HCT116 (cell line): Measurements from ENCODE around the gene SCYGR3. TPM values are rescaled to one million over a fixed set of nuclear protein-coding genes. Genes with fewer than 3 reads are reported as not detected.

Source experiments
- ATAC-seq: fragments of 200-7000 bp; cut with Tn5 transposase; 2 replicates; pipeline ENCODE4 v1.9.1; 2020; ENCODE audit warnings: mild to moderate bottlenecking, moderate library complexity
- BruUV-seq: library from RNA; stranded (reverse); fragments of 400-500 nt; replicated peaks from 2 replicates; lab custom pipeline; 2021; lab: Mats Ljungman, UMichigan
- CTCF ChIA-PET: fragments of 300-600 bp; sonication (Branson Sonifier 250); formaldehyde crosslinking; loops from one replicate; lab custom pipeline; 2021; ENCODE audit warnings: antibody characterized with exemption; lab: Charles Lee
- POLR2A ChIA-PET: fragments of 300-600, 350-600 bp; sonication (Branson Sonifier 250); formaldehyde crosslinking; loops from one replicate; lab custom pipeline; 2021; ENCODE audit warnings: antibody characterized with exemption; lab: Charles Lee
- RAD21 ChIA-PET, 2 experiments: fragments of 300-600 bp; sonication (Branson Sonifier 250); formaldehyde crosslinking; loops; one replicate each; lab custom pipeline; 2023; ENCODE audit warnings: low total read pairs in 2 of 2; ENCODE audit not compliant: uncharacterized antibody in 2 of 2, unreplicated experiment in 2 of 2, low non-redundant PET in 1 of 2; lab: Charles Lee
- DNase-seq: peaks from one replicate; pipeline ENCODE4 v3.0.0-alpha.2; 2010; ENCODE audit warnings: low read depth, low spot score
- H2AFZ ChIP-seq: fragments of 200-600 bp; shearing (Covaris generic), sonication (generic); 2 replicates; pipeline ENCODE4 v1.6.1; 2017; ENCODE audit warnings: low read depth, mixed run types, mixed read lengths, antibody characterized with exemption, low read length; ENCODE audit not compliant: poor library complexity, severe bottlenecking
- H3K27ac ChIP-seq: 2 replicates; pipeline ENCODE4 v1.5.1; 2012; ENCODE audit warnings: low read depth, low read length
- H3K27me3 ChIP-seq: fragments of 200-600 bp; sonication (generic); 2 replicates; pipeline ENCODE4 v1.6.1; 2016; ENCODE audit warnings: mixed run types, low read length, mixed read lengths; ENCODE audit not compliant: insufficient read depth
- H3K36me3 ChIP-seq, 2 experiments: fragments of 200-500 bp in 1 of 2; fragments of 200-600 bp in 1 of 2; sonication (Bioruptor generic) in 1 of 2; sonication (generic) in 1 of 2; 2 replicates each; pipeline versions ENCODE4 v1.5.1 to v1.6.1; 2014 to 2016; ENCODE audit warnings: low read length in 2 of 2, inconsistent platforms in 1 of 2, mixed read lengths in 1 of 2, mixed run types in 1 of 2; ENCODE audit not compliant: insufficient read depth in 2 of 2, control insufficient read depth in 1 of 2
- H3K4me1 ChIP-seq, 2 experiments: fragments of 200-600 bp in 1 of 2; sonication (generic) in 1 of 2; 2 replicates each; pipeline versions ENCODE4 v1.5.1 to v1.6.1; 2012 to 2017; ENCODE audit warnings: low read length in 2 of 2, inconsistent platforms in 1 of 2, mild to moderate bottlenecking in 1 of 2, mixed read lengths in 1 of 2, mixed run types in 1 of 2, moderate library complexity in 1 of 2; ENCODE audit not compliant: insufficient read depth in 2 of 2, control insufficient read depth in 1 of 2
- H3K4me2 ChIP-seq: fragments of 200-600 bp; sonication (generic); 2 replicates; pipeline ENCODE4 v1.6.1; 2017; ENCODE audit warnings: mixed run types, low read length, mixed read lengths
- H3K4me3 ChIP-seq, 2 experiments: fragments of 200-600 bp in 1 of 2; sonication (generic) in 1 of 2; replicated peaks in 1 of 2; 2 replicates each; pipeline ENCODE4 v1.5.1; 2011 to 2016; ENCODE audit warnings: low read length in 2 of 2, control low read depth in 1 of 2, low read depth in 1 of 2, mild to moderate bottlenecking in 1 of 2, mixed read lengths in 1 of 2, mixed run types in 1 of 2
- H3K79me2 ChIP-seq: fragments of 200-600 bp; sonication (generic); 2 replicates; pipeline ENCODE4 v1.6.1; 2017; ENCODE audit warnings: mild to moderate bottlenecking, mixed run types, low read length, moderate library complexity, mixed read lengths; ENCODE audit not compliant: insufficient read depth
- H3K9ac ChIP-seq: fragments of 200-600 bp; sonication (generic); 2 replicates; pipeline ENCODE4 v1.6.1; 2016; ENCODE audit warnings: low read length, mixed read lengths
- H3K9me2 ChIP-seq: fragments of 200-600 bp; sonication (generic), shearing (Covaris generic); 2 replicates; pipeline ENCODE4 v1.6.1; 2017; ENCODE audit warnings: mixed run types, mild to moderate bottlenecking, moderate library complexity; ENCODE audit not compliant: insufficient read depth
- H3K9me3 ChIP-seq, 2 experiments: fragments of 200-500 bp in 1 of 2; fragments of 200-600 bp in 1 of 2; sonication (Bioruptor generic) in 1 of 2; sonication (generic) in 1 of 2; 2 replicates each; pipeline ENCODE4 v1.6.1; 2014 to 2017; ENCODE audit warnings: low read length in 2 of 2, mixed read lengths in 2 of 2, inconsistent platforms in 1 of 2, low read depth in 1 of 2, mild to moderate bottlenecking in 1 of 2, mixed run types in 1 of 2, moderate library complexity in 1 of 2; ENCODE audit not compliant: control insufficient read depth in 1 of 2, insufficient read depth in 1 of 2
- H4K20me1 ChIP-seq: fragments of 200-600 bp; sonication (generic), shearing (Covaris generic); 2 replicates; pipeline ENCODE4 v1.6.1; 2017; ENCODE audit warnings: mixed run types, mild to moderate bottlenecking, moderate library complexity; ENCODE audit not compliant: insufficient read depth
- EGR1 ChIP-seq: IDR thresholded peaks from 2 replicates; pipeline ENCODE4 v1.6.1; 2012; ENCODE audit warnings: low read depth
- EZH2 ChIP-seq: fragments of 200-600 bp; sonication (generic); IDR thresholded peaks from 2 replicates; pipeline ENCODE4 v1.6.1; 2017; ENCODE audit warnings: antibody characterized with exemption, mixed run types
- RAD21 ChIP-seq: IDR thresholded peaks from 2 replicates; pipeline ENCODE4 v1.6.1; 2012; ENCODE audit warnings: low read depth, mild to moderate bottlenecking
- YY1 ChIP-seq: IDR thresholded peaks from 2 replicates; pipeline ENCODE4 v1.6.1; 2011; ENCODE audit warnings: low read length, low read depth, moderate library complexity, mild to moderate bottlenecking; ENCODE audit not compliant: insufficient replicate concordance; ENCODE audit errors: extremely low read depth
- ZNF274 ChIP-seq: fragments of 200-500 bp; sonication (Bioruptor generic); IDR thresholded peaks from 2 replicates; pipeline ENCODE4 v1.6.1; 2014; ENCODE audit warnings: mild to moderate bottlenecking, low read depth, low read length, inconsistent platforms
- intact Hi-C: fragments of 100-400 bp; cut with micrococcal nuclease; formaldehyde crosslinking; loops from 2 replicates; pipeline ENCODE4 v1.10.0; 2022
- total RNA-seq: library from RNA; stranded (reverse); gene quantifications from one replicate; pipeline ENCODE4 v1.2.1, GENCODE V29; 2021; ENCODE audit not compliant: unreplicated experiment

SCYGR3 gene
- total RNA-seq, 1 experiment from 2014 or later = not detected

DNA sequence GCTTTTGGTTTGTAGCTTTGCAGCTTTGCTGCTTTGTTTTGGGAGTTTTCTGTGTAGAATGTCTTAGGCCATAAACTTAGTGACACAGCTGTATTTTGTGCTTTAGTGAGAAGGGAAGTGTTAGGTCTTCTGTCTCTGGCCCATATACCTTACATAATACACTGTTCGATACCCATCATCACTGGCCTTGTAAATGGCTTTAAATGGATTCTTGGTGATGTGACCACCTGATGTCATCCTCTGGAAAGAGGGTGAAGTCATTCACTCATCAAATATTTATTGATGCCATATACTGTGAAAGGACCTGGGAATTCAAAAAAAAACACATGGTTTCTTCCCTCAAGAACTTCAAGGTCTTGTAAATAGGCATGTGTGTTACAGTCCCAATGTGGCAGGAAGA is 34.8 kb downstream of the SCYGR3 start:
- Histone ChIP-seq H2AFZ (no peak overlapping the region), H3K4me2 (no peak overlapping the region), H3K27ac (no peak overlapping the region), H3K79me2 (no peaks in the 10 kb centered on the region), H3K9me2 (no peaks in the 10 kb centered on the region), H4K20me1 (no peaks in the 10 kb centered on the region), H3K27me3 (no peaks in the 10 kb centered on the region), H3K9ac (no peak overlapping the region), H3K4me1 (no peaks in the 10 kb centered on the region), H3K4me3 (no peak overlapping the region), H3K9me3 (no peaks in the 10 kb centered on the region), H3K36me3 (no peaks in the 10 kb centered on the region)
- POLR2A ChIA-PET = no interaction called here
- ATAC-seq = no peak
- no peak for DNase-seq
- CTCF ChIA-PET = no interaction called here
- TF ChIP-seq RAD21 (no peak), EGR1 (no peak), YY1 (no peak)
- RAD21 ChIA-PET = no interaction called here
- no TSS peak for BruUV-seq
- intact Hi-C loops = no loop called here

DNA sequence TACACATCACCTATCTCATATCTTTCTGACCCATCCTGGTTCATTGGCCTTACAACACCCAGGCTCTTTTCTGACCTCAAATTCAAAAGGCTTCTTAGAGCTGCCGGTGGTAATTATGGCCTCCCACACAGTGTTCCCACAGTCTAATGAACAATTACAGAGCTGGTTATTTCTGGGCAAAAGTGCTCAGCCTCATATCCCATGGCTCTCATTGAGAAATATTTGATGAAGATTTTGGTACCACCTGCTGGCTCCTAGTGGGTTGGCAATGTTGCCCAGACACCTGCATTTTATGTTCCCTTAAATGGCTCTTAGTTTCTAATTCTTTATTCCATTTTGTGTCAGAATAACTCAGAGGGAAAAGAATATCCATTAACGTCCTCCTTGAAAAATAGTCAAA is 36.0 kb downstream of the SCYGR3 start:
- BruUV-seq = no TSS peak

More for the DNA sequence above, 36.0 kb downstream of the SCYGR3 start:
- no peaks in the 10 kb centered on the region for H3K79me2 ChIP-seq
- intact Hi-C loops = no loop called here
- H3K9ac ChIP-seq = no peak overlapping the region
- no peaks in the 10 kb centered on the region for H3K9me2 ChIP-seq
- H3K4me2 ChIP-seq = no peak overlapping the region
- ChIA-PET POLR2A (no interaction called here), CTCF (no interaction called here), RAD21 (no interaction called here)
- no peak overlapping the region for H2AFZ ChIP-seq
- H3K9me3 ChIP-seq = no peaks in the 10 kb centered on the region
- DNase-seq = no peak
- H4K20me1 ChIP-seq = no peaks in the 10 kb centered on the region
- ATAC-seq = no peak
- H3K27me3 ChIP-seq = no peaks in the 10 kb centered on the region
- H3K27ac ChIP-seq = no peak overlapping the region
- H3K4me1 ChIP-seq = no peaks in the 10 kb centered on the region
- H3K4me3 ChIP-seq = no peak overlapping the region
- TF ChIP-seq ZNF274 (no peak), EZH2 (no peak), RAD21 (peak; percentile 40; the same call in 1 of the 2 replicates)
- TF ChIP-seq, all 23 proteins: peak for 1
- H3K36me3 ChIP-seq = no peaks in the 10 kb centered on the region
